Middle frontal gyrus (tissue), 1 donor: ENCODE data around the gene NGF.
"Not testable (repeated sequence)": the region's sequence is repeated elsewhere in the genome, so short reads cannot be mapped to it uniquely, and the experiment has no call there.

Experiments
- DNase-seq: peaks from one replicate; pipeline ENCODE4 v3.0.0-alpha.2; 2015; ENCODE audit warnings: low spot score; ENCODE audit errors: extremely low spot score

NGF gene

GRCh38 chr1:115337633-115338456 lies at the start of gene NGF:
NGF (minus strand) TSS chr1:115338249; CDS start chr1:115286795, 51,454 bp downstream.
- DNase-seq: no peak

- DNase-seq: not testable (repeated sequence)
These were observed 45.4 kb upstream of the NGF start for GRCh38 chr1:115383455-115383854.

- DNase-seq: no peak
These were observed 41.9 kb upstream of the NGF start for GRCh38 chr1:115379943-115380342.

- no peak for DNase-seq
These were observed 39.4 kb upstream of the NGF start for GRCh38 chr1:115377411-115377810.

GRCh38 chr1:115374598-115374997 lies 36.5 kb upstream of the NGF start:
- DNase-seq: no peak

- no peak for DNase-seq
These were observed 35.3 kb upstream of the NGF start for GRCh38 chr1:115373305-115373704.

GRCh38 chr1:115365738-115366137 lies 27.7 kb upstream of the NGF start:
- no peak for DNase-seq

- DNase-seq: no peak
These were observed 26.7 kb upstream of the NGF start for GRCh38 chr1:115364780-115365155.

GRCh38 chr1:115364046-115364779 lies 26.2 kb upstream of the NGF start:
- DNase-seq: no peak

GRCh38 chr1:115363171-115363570 lies 25.1 kb upstream of the NGF start:
- DNase-seq: no peak

- not testable (repeated sequence) for DNase-seq
These were observed 22.6 kb upstream of the NGF start for GRCh38 chr1:115360505-115361129.

GRCh38 chr1:115359787-115360452 lies 21.9 kb upstream of the NGF start:
- DNase-seq: not testable (repeated sequence)

GRCh38 chr1:115356356-115356755 lies 18.3 kb upstream of the NGF start:
- DNase-seq: no peak

GRCh38 chr1:115355069-115355468 lies 17.0 kb upstream of the NGF start:
- DNase-seq: no peak

- no peak for DNase-seq
These were observed 13.1 kb upstream of the NGF start for GRCh38 chr1:115351143-115351542.

- no peak for DNase-seq
These were observed 10.6 kb upstream of the NGF start for GRCh38 chr1:115348636-115349035.

- no peak for DNase-seq
These were observed 9.2 kb upstream of the NGF start for GRCh38 chr1:115347282-115347681.

GRCh38 chr1:115343200-115343737 lies 5.2 kb upstream of the NGF start:
- DNase-seq: no peak

- DNase-seq: no peak
These were observed 3.9 kb upstream of the NGF start for GRCh38 chr1:115341948-115342347.

GRCh38 chr1:115340879-115341278 lies 2.8 kb upstream of the NGF start:
- DNase-seq: no peak

- DNase-seq: no peak
These were observed 390 bp upstream of the NGF start for GRCh38 chr1:115338457-115338820.

GRCh38 chr1:115337276-115337632 lies 795 bp downstream of the NGF start:
- no peak for DNase-seq
